Spinal cord (tissue), 10 donors: ENCODE measurements around the gene NLGN4X. TPM values are rescaled to one million over a fixed set of nuclear protein-coding genes. Genes with fewer than 3 reads are reported as not detected.
A peak's percentile ranks its signal among the peaks of the same experiment; 100 is the strongest.

ENCODE experiments used
- DNase-seq, 6 donors: peaks; one replicate each; pipeline versions ENCODE4 v3.0.0 to v3.0.0-alpha.2; 2013 to 2015; ENCODE audit warnings: low spot score in 6 of 6, low read depth in 4 of 6
- H3K27ac ChIP-seq: one replicate; pipeline ENCODE4 v1.5.1; 2013; ENCODE audit warnings: low read depth, low read length, control low read depth
- H3K27me3 ChIP-seq: one replicate; pipeline ENCODE4 v1.6.1; 2013; ENCODE audit warnings: low read length; ENCODE audit not compliant: control insufficient read depth, insufficient read depth
- H3K36me3 ChIP-seq: one replicate; pipeline ENCODE4 v1.6.1; 2013; ENCODE audit warnings: low read length; ENCODE audit not compliant: control insufficient read depth, insufficient read depth
- H3K4me1 ChIP-seq: one replicate; pipeline ENCODE4 v1.6.1; 2013; ENCODE audit warnings: low read length; ENCODE audit not compliant: control insufficient read depth, insufficient read depth
- H3K4me3 ChIP-seq: one replicate; pipeline ENCODE4 v1.5.1; 2013; ENCODE audit warnings: low read depth, low read length, control low read depth
- H3K9me3 ChIP-seq: one replicate; pipeline ENCODE4 v1.6.1; 2013; ENCODE audit warnings: low read length; ENCODE audit not compliant: control insufficient read depth, insufficient read depth
- WGBS: methylation state at CpG from one replicate; pipeline ENCODE4 v1.1.5; 2013; ENCODE audit warnings: missing lambda C conversion rate; ENCODE audit not compliant: insufficient coverage; 5-methylcytosine and 5-hydroxymethylcytosine counted together
- polyA plus RNA-seq, 2 donors: library from polyadenylated mRNA; unstranded; fragments of 120-200 nt; gene quantifications; one replicate each; pipeline ENCODE4 v1.2.1, GENCODE V29; 2013; ENCODE audit not compliant: insufficient read length in 2 of 2
- total RNA-seq, 2 donors: library from RNA; depleted of rRNA in 1 of 2; stranded (reverse); fragments of 120-200 nt in 1 of 2; fragments of >200 nt in 1 of 2; gene quantifications; one replicate each; pipeline versions ENCODE4 v1.2.3 to v1.2.4, GENCODE V29; 2013 to 2014
- donor health status: healthy.

The NLGN4X gene
- total and polyA plus RNA-seq, 4 donors = 17.5 to 56.8 (median 43.7) TPM

GRCh38 chrX:6170424-6170823 lies 58.2 kb downstream of the NLGN4X start:
- H3K36me3 ChIP-seq = no peaks in the 10 kb centered on the region
- DNase-seq = no peak
- no peak overlapping the region for H3K27ac ChIP-seq
- H3K4me1 ChIP-seq = peaks cover 6% of the 10 kb centered on the region
- no peaks in the 10 kb centered on the region for H3K27me3 ChIP-seq
- H3K9me3 ChIP-seq = no peaks in the 10 kb centered on the region
- no peak overlapping the region for H3K4me3 ChIP-seq

- DNase-seq = no peak
- H3K9me3 ChIP-seq = no peaks in the 10 kb centered on the region
- H3K4me1 ChIP-seq = peaks cover 6% of the 10 kb centered on the region
- H3K27ac ChIP-seq = no peak overlapping the region
- H3K4me3 ChIP-seq = no peak overlapping the region
- H3K36me3 ChIP-seq = no peaks in the 10 kb centered on the region
- no peaks in the 10 kb centered on the region for H3K27me3 ChIP-seq
- 75% methylated on average over 6 of the region's 8 CpGs for WGBS
Measured at GRCh38 chrX:6169407-6169806, 59.3 kb downstream of the NLGN4X start.

- Histone ChIP-seq H3K4me1 (no peaks in the 10 kb centered on the region), H3K36me3 (no peaks in the 10 kb centered on the region), H3K4me3 (no peak overlapping the region), H3K27ac (no peak overlapping the region), H3K27me3 (no peaks in the 10 kb centered on the region), H3K9me3 (no peaks in the 10 kb centered on the region)
- DNase-seq = no peak
- no CpG with 5 or more reads among the region's 1 CpG for WGBS
Measured at GRCh38 chrX:6163721-6164120, 64.9 kb downstream of the NLGN4X start.

GRCh38 chrX:6159468-6159867 lies 69.2 kb downstream of the NLGN4X start:
- Histone ChIP-seq H3K4me1 (no peaks in the 10 kb centered on the region), H3K9me3 (no peaks in the 10 kb centered on the region), H3K27me3 (no peaks in the 10 kb centered on the region), H3K27ac (no peak overlapping the region), H3K4me3 (no peak overlapping the region), H3K36me3 (no peaks in the 10 kb centered on the region)
- 62% methylated on average over 2 of the region's 5 CpGs for WGBS
- DNase-seq = peak in 2 of 6 donors; percentile 15 to 17

GRCh38 chrX:6151971-6152370 lies 76.7 kb downstream of the NLGN4X start:
- no peaks in the 10 kb centered on the region for H3K4me1 ChIP-seq
- no peaks in the 10 kb centered on the region for H3K9me3 ChIP-seq
- DNase-seq = no peak
- H3K4me3 ChIP-seq = no peak overlapping the region
- H3K36me3 ChIP-seq = no peaks in the 10 kb centered on the region
- 96% methylated on average over 4 of the region's 5 CpGs for WGBS
- H3K27me3 ChIP-seq = no peaks in the 10 kb centered on the region
- no peak overlapping the region for H3K27ac ChIP-seq

GRCh38 chrX:6149060-6149872 lies 79.4 kb downstream of the NLGN4X start:
- no peaks in the 10 kb centered on the region for H3K9me3 ChIP-seq
- no peaks in the 10 kb centered on the region for H3K4me1 ChIP-seq
- no peaks in the 10 kb centered on the region for H3K36me3 ChIP-seq
- peak in 2 of 6 donors; percentile 62 to 76 for DNase-seq
- H3K27ac ChIP-seq = no peak overlapping the region
- 40% methylated on average over 1 of the region's 6 CpGs for WGBS
- H3K27me3 ChIP-seq = no peaks in the 10 kb centered on the region
- H3K4me3 ChIP-seq = no peak overlapping the region

- WGBS = 86% methylated on average over 2 of the region's 2 CpGs
- Histone ChIP-seq H3K9me3 (no peaks in the 10 kb centered on the region), H3K4me3 (no peak overlapping the region), H3K36me3 (no peaks in the 10 kb centered on the region), H3K27ac (no peak overlapping the region), H3K27me3 (no peaks in the 10 kb centered on the region), H3K4me1 (no peaks in the 10 kb centered on the region)
- no peak for DNase-seq
Measured at GRCh38 chrX:6134255-6134654, 94.4 kb downstream of the NLGN4X start.

- DNase-seq = no peak
- no peak overlapping the region for H3K27ac ChIP-seq
- 92% methylated on average over 2 of the region's 5 CpGs for WGBS
- H3K27me3 ChIP-seq = no peaks in the 10 kb centered on the region
- no peak overlapping the region for H3K4me3 ChIP-seq
- H3K9me3 ChIP-seq = no peaks in the 10 kb centered on the region
- no peaks in the 10 kb centered on the region for H3K4me1 ChIP-seq
- H3K36me3 ChIP-seq = no peaks in the 10 kb centered on the region
Measured at GRCh38 chrX:6132970-6133369, 95.7 kb downstream of the NLGN4X start.

GRCh38 chrX:6131287-6131686 lies 97.4 kb downstream of the NLGN4X start:
- H3K27me3 ChIP-seq = no peaks in the 10 kb centered on the region

GRCh38 chrX:6129195-6129594 lies 99.5 kb downstream of the NLGN4X start:
- no peaks in the 10 kb centered on the region for H3K36me3 ChIP-seq
- DNase-seq = no peak
- no peaks in the 10 kb centered on the region for H3K27me3 ChIP-seq
- no peaks in the 10 kb centered on the region for H3K9me3 ChIP-seq
- H3K4me1 ChIP-seq = no peaks in the 10 kb centered on the region
- H3K4me3 ChIP-seq = no peak overlapping the region
- H3K27ac ChIP-seq = no peak overlapping the region

More at GRCh38 chrX:6131287-6131686, 97.4 kb downstream of the NLGN4X start:
- Histone ChIP-seq H3K9me3 (no peaks in the 10 kb centered on the region), H3K4me3 (no peak overlapping the region), H3K27ac (no peak overlapping the region), H3K36me3 (no peaks in the 10 kb centered on the region), H3K4me1 (no peaks in the 10 kb centered on the region)
- no peak for DNase-seq
